ENCODE measurements around the gene ITIH2.

The ITIH2 gene

DNA sequence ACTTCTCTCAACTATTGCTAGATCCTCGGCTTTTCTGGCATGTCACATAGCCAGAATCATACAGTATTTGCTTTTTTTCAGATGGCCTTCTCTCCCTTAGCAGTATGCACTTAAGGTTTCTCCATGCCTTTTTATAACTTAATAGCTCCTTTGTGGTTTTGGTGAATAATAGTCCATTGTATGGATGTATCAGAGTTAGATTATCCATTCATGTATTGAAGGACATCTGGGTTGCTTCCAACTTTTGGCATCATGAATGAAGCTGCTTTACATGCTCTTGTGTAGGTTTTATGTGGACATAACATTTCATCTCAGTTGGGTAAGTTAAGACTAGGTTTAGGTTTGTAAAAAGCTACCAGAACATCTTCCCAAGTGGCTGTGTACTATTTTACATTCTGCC, 89.4 kb downstream of the ITIH2 start:
- DNase-seq (ENCODE audit: low read depth in 2 of 2, low spot score in 1 of 2), result no peak

- DNase-seq (ENCODE audit: low read depth in 2 of 2, low spot score in 1 of 2), result no peak
These were observed 91.3 kb downstream of the ITIH2 start for GRCh38 chr10:7794251-7795026.

DNA sequence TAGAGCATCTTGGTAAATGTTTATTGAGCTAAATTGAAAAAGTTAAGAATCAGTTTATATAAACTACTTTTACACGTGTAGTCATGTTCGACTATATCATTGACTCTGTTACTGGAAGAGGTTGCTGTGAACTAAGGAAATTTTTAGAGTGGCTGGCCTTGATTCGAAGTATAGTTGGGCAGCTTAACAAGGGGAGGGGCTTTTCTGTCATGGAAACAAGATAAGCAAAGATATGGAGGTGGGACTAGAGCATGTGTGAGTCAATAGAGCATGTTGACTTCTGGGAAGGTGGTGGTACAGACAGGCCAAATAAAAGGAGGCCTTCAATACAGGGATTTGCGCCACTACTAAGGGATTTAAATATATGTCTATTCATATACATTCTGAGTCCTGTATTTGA, 92.5 kb downstream of the ITIH2 start:
- DNase-seq (ENCODE audit: low read depth in 2 of 2, low spot score in 1 of 2), result no peak

DNA sequence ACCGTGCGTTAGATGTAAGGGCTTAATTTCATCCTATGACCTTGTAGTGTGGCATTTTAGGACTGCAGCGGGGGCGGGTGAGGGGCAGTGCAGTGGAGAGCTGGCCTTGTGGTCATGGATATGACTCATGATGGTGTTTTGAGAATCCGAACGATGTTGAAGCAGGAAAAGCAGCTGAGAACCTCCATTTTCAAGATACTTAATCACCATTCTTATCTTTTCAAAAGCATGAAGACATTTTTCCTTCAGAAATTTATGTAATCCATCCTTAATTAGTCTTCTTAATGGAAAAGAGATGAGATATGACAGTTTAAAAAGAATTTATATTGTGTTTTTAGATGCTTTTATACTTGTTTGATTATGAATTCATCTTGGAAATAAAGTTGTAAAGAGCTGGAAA, 94.5 kb downstream of the ITIH2 start:
- DNase-seq (ENCODE audit: low read depth in 2 of 2, low spot score in 1 of 2), result no peak
